Smooth muscle cell (in vitro differentiated cells): Measurements from ENCODE around the gene CDK10. TPM values are rescaled to one million over a fixed set of nuclear protein-coding genes. Genes with fewer than 3 reads are reported as not detected.

ENCODE experiments used
- DNase-seq: peaks from one replicate; lab custom pipeline; 2025; ENCODE audit not compliant: unreplicated experiment; lab: John Stamatoyannopoulos, UW
- H2AFZ ChIP-seq: fragments of 200-600 bp; sonication (generic); 2 replicates; pipeline ENCODE4 v1.6.0; 2016; ENCODE audit warnings: antibody characterized with exemption, low read depth, mild to moderate bottlenecking
- H3F3A ChIP-seq: fragments of 200-600 bp; sonication (generic); 2 replicates; pipeline ENCODE4 v1.6.0; 2017; ENCODE audit warnings: antibody characterized with exemption, low read depth
- H3K27ac ChIP-seq: fragments of 200-600 bp; sonication (generic); 2 replicates; pipeline ENCODE4 v1.5.1; 2016; ENCODE audit warnings: low read depth, mild to moderate bottlenecking
- H3K27me3 ChIP-seq: fragments of 200-600 bp; sonication (generic); 2 replicates; pipeline ENCODE4 v1.6.1; 2016; ENCODE audit warnings: low read depth, mild to moderate bottlenecking
- H3K36me3 ChIP-seq: fragments of 200-600 bp; sonication (generic); 2 replicates; pipeline ENCODE4 v1.5.1; 2016; ENCODE audit warnings: low read depth
- H3K4me1 ChIP-seq: fragments of 200-600 bp; sonication (generic); 2 replicates; pipeline ENCODE4 v1.5.1; 2016; ENCODE audit warnings: low read depth
- H3K4me2 ChIP-seq: fragments of 200-600 bp; sonication (generic); 2 replicates; pipeline ENCODE4 v1.6.0; 2016; ENCODE audit warnings: mild to moderate bottlenecking
- H3K4me3 ChIP-seq: fragments of 200-600 bp; sonication (generic); 2 replicates; pipeline ENCODE4 v1.5.1; 2016; ENCODE audit warnings: mild to moderate bottlenecking
- H3K79me2 ChIP-seq: fragments of 200-600 bp; sonication (generic); 2 replicates; pipeline ENCODE4 v1.6.0; 2016; ENCODE audit warnings: low read depth, mild to moderate bottlenecking
- H3K9ac ChIP-seq: fragments of 200-600 bp; sonication (generic); 2 replicates; pipeline ENCODE4 v1.6.0; 2016; ENCODE audit warnings: low read depth
- H3K9me3 ChIP-seq: fragments of 200-600 bp; sonication (generic); replicated peaks from 2 replicates; pipeline ENCODE4 v1.5.1; 2016; ENCODE audit warnings: low read depth
- H4K20me1 ChIP-seq: fragments of 200-600 bp; sonication (generic); 2 replicates; pipeline ENCODE4 v1.6.0; 2016; ENCODE audit warnings: low read depth
- CTCF ChIP-seq: fragments of 200-600 bp; sonication (generic); IDR thresholded peaks from 2 replicates; pipeline ENCODE4 v1.5.1; 2017; ENCODE audit warnings: borderline replicate concordance, mild to moderate bottlenecking, antibody characterized with exemption; ENCODE audit not compliant: insufficient read depth, poor library complexity, severe bottlenecking
- WGBS: methylation state at CpG from one replicate; pipeline ENCODE4 v1.1.7; 2016; ENCODE audit warnings: low lambda C conversion rate; 5-methylcytosine and 5-hydroxymethylcytosine counted together
- polyA plus RNA-seq: library from polyadenylated mRNA; unstranded; fragments of >200 nt; fragmentation: Nextera tagmentation; extraction: Ambion mirVana; gene quantifications from 2 replicates; pipeline ENCODE4 v1.2.1, GENCODE V29; 2016
- total RNA-seq: library from RNA; depleted of rRNA; stranded (reverse); fragments of >200 nt; gene quantifications from 2 replicates; pipeline ENCODE4 v1.2.3, GENCODE V29; 2014

CDK10 gene
- total and polyA plus RNA-seq, 2 experiments from 2014 or later, result 24.4 to 77.0 TPM

GRCh38 chr16:89722392-89723278, 36.1 kb downstream of the CDK10 start:
- 47% methylated on average over 53 of the region's 56 CpGs for WGBS
- DNase-seq, result no peak
- H3K79me2 ChIP-seq, result peaks cover 32% of the 10 kb centered on the region
- peak overlapping the region; percentile 100 for H3K4me2 ChIP-seq
- no peak overlapping the region for H2AFZ ChIP-seq
- H3K4me1 ChIP-seq, result peaks cover 15% of the 10 kb centered on the region
- TF ChIP-seq CTCF, result no peak
- H3K36me3 ChIP-seq, result no peaks in the 10 kb centered on the region
- H3K4me3 ChIP-seq, result peak overlapping the region; percentile 100
- H4K20me1 ChIP-seq, result peaks cover 53% of the 10 kb centered on the region
- H3K9ac ChIP-seq, result peak overlapping the region; percentile 83
- no peaks in the 10 kb centered on the region for H3K9me3 ChIP-seq
- peaks cover 12% of the 10 kb centered on the region for H3F3A ChIP-seq
- H3K27me3 ChIP-seq, result no peaks in the 10 kb centered on the region
- peak overlapping the region; percentile 86 for H3K27ac ChIP-seq

- no peak overlapping the region for H3K9ac ChIP-seq
- peaks cover 56% of the 10 kb centered on the region for H4K20me1 ChIP-seq
- no peak overlapping the region for H3K27ac ChIP-seq
- WGBS, result 96% methylated on average over 29 of the region's 30 CpGs
- no peak overlapping the region for H2AFZ ChIP-seq
- peaks cover 32% of the 10 kb centered on the region for H3K79me2 ChIP-seq
- no peak overlapping the region for H3K4me2 ChIP-seq
- H3K27me3 ChIP-seq, result no peaks in the 10 kb centered on the region
- no peaks in the 10 kb centered on the region for H3K36me3 ChIP-seq
- no peaks in the 10 kb centered on the region for H3K9me3 ChIP-seq
- peaks cover 15% of the 10 kb centered on the region for H3K4me1 ChIP-seq
- TF ChIP-seq CTCF, result no peak
- no peak for DNase-seq
- H3K4me3 ChIP-seq, result no peak overlapping the region
- peaks cover 12% of the 10 kb centered on the region for H3F3A ChIP-seq
These were observed 37.1 kb downstream of the CDK10 start for GRCh38 chr16:89723279-89724250.

GRCh38 chr16:89727406-89728120, 41.1 kb downstream of the CDK10 start:
- Histone ChIP-seq H3K4me3 (no peak overlapping the region), H3K4me2 (no peak overlapping the region), H4K20me1 (peaks cover 48% of the 10 kb centered on the region), H3K79me2 (peaks cover 29% of the 10 kb centered on the region), H3K27me3 (no peaks in the 10 kb centered on the region), H2AFZ (no peak overlapping the region), H3K9me3 (no peaks in the 10 kb centered on the region), H3F3A (no peaks in the 10 kb centered on the region), H3K9ac (no peak overlapping the region), H3K4me1 (peaks cover 3% of the 10 kb centered on the region), H3K27ac (no peak overlapping the region), H3K36me3 (no peaks in the 10 kb centered on the region)
- no peak for TF ChIP-seq CTCF
- no peak for DNase-seq
- 85% methylated on average over 17 of the region's 17 CpGs for WGBS
